Mucosa of gallbladder (tissue), 1 donor: ENCODE measurements around the gene SEMA3C. TPM values are rescaled to one million over a fixed set of nuclear protein-coding genes. Genes with fewer than 3 reads are reported as not detected.

Experiments used
- DNase-seq: peaks from one replicate; pipeline ENCODE4 v3.0.0-alpha.2; 2020; ENCODE audit warnings: low spot score
- total RNA-seq: library from RNA; stranded (reverse); gene quantifications from one replicate; pipeline ENCODE4 v1.2.1, GENCODE V29; 2021
- donor health status: DM: no; HTN: no; CAD: no.

Gene SEMA3C
- total RNA-seq, 1 donor from 2014 or later: 44.1 TPM

DNA sequence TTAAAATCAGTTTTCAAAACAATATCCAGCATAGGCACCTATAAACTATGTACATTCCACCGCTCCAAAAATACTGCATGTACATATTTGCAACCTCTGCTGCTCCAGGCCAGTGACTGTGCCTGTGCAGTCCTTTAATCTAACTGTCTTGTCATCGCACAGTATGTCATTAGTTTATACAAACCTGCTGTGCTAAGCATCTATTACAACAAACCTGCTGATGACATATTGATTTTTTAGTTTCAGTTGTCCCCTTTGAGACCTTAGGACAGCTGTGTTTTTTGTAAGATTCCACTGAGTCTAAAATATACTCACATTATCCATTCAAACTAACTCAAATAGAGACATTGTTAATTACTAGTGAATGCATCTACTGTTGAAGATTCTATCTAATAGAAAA, 33.1 kb downstream of the SEMA3C start:
- no peak for DNase-seq

DNA sequence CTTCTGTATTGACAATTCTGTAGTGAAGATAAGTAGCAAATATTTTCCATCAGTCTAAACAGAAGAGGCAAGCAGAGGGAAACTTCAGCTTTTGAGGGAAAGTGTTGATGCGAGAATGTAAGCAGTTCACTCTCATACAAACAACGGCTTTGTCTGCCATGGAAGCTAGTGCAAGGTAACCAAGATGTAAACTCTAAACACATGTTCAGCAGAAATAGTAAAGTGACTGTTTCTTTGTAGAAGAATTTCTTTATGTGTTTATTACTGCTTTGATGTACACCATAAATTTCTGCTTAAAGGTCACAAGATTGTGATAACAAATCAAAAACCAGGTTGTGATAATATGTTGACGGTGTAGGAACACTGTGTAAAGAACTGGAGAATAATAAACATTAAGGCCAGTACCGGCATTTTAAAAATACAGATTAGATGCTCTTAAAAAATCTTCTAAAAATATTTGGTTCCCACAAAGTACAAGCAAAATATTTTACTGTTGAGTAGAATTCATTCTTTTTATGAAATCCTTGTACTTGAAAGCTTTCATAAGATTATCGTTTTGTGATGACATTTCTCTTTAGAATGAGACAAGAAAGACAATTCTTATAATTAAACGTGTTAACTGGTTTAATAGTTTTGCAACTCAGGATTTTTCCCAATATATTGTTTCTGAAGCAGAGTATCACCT, 34.2 kb downstream of the SEMA3C start:
- no peak for DNase-seq

DNA sequence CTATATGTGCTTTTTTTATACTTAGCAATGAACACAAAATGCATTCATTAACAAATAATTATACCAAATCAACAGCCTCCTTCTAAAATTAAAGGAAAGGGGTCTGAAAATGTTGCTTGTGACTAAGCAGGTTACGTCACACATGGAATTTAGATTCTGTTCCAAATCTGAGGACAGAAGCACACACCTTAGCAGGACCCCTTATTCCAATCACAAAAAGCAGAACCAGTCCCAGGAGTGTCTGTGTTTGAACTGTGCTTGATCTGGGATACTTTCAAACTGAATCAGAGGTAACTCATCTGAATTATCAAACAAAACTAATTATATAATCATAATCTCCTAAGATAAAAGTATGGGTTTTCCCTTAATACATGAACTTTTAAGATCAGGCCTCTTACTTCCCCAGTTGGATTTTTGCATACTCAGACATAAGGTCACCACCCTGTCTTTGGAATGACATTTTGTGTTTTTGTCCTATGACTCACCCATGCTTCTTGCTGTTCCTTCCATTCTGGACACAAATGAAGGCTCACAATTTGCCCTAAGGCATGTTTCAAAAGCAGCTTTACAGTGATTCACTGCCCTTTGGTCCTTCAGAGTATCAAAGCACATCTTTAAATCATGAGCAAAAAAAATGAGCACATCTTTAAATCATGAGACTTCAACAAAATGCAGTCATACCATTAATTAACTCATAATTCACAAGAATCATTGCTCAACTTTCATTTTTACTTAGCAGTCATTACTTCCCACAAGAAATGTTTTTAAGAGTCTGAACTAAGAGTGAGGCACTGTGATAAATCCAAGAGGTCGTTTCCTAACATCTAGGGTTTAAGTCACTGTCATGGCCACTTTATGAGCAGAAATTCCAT, 35.5 kb downstream of the SEMA3C start:
- DNase-seq: no peak

DNA sequence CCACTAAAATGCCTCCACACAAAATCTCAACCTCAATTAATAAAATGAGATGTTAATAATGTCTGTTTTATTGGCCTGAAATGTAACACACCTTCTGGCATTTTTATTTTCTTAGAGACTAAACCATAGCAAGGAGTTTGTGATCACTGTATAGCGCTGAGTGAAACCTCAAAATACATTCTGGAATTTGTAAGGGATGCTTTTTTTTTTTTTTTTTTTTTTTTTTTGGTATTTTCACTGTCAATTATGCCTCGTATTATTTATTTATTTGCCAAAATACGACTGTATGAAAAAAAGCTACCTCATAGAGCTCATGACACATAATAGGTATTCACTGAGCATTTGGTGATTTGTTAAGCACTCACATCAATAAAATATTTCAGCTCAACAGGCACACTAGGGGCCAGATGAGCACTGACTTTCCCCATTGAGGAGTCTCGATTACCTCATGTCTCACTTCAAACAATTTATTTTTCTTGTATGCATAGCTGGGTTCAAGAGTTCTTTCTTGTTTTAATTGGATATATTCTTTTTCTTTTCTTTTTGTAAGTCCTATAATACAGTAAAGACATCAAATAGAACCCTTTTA, 36.5 kb downstream of the SEMA3C start:
- DNase-seq: no peak

DNA sequence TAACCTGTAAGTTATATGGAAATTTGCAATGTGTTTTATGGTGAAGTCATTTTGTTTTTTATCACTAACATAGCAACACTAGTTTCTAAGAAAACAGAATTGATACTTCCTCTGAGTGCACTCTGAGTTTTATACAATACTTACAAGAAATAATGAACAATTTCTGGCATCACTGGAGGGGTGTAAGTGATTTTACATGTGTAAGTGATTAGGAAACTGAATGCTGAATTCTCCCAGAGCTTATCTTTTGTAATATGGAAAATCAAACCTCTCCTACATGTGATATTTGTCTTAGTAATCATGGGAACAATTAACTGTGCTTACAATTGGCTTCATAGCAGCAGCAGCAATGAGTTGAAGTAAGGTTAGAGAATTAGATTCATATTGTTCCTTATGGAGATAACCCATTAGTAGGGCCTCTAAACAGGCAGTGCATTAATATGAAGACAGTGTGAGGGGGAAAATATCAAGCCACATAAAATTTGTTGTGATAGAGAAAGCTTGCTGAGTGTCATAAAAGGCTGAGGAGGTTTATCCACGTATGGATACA, 37.4 kb downstream of the SEMA3C start:
- DNase-seq: no peak

DNA sequence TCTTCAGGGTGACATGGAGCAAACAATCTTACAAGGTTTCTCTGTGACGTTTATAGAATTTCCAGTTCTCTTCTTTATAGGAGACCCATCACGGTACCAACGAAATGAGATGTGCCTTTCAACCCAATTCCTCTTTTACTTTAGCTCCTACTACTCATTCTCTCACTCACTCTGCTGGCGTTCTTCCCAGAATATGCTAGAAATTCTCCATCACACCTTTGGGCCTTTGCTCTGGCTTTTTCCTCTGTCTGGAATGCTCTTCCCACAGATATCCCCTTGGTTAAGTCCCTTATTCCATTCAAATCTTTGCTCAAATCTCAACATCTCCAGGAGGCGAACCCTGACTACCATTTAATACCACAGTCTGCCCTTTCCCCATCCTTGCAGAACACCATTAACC, 39.0 kb downstream of the SEMA3C start:
- no peak for DNase-seq

DNA sequence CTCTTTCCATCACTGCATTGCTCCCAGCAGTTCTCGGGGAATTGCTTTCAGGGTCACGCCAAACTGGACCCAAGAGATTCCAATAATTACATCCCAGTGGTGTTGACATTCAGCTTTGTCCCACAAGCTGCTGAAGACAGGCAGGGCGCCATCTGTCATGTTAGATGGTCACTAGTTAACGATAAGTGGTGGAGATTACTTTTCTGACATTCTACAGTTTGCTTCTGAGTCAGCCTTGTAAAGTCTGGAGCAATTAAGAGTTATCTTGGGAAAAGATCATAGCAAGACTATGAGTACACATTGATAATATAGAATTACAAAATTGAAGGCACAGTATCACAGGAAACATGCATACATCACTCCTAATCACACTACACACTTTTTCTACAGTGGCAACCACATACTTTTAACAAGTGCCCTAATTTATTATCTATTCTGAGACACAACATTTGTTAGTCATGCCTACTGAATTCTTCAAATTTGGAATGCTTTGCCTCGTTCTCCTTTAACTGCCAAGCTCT, 41.9 kb downstream of the SEMA3C start:
- no peak for DNase-seq

DNA sequence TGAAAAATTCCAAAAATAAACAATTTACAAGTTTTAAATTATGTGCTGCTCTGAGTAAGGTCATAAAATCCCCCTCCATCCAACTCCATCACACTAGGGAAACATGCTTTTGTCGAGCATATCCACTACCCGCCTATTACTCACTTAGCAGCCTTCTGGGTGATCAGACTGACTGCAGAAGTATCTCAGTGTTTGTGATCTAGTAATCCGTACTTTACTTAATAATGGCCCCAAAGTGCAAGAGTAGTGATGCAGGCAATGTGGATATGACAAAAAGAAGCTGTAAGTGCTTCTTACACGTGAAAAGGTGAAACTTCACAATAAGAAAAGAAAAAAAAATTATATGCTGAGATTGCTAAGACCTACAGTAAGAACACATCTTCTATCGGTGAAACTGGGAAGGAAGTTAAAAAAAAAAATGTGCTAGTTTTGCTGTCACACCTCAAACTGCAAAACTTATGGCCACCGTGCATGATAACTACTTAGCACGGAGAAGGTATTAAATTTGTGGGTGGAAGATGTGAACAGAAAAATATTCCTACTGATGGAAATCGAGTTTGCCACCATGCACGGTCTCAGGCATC, 43.2 kb downstream of the SEMA3C start:
- no peak for DNase-seq

DNA sequence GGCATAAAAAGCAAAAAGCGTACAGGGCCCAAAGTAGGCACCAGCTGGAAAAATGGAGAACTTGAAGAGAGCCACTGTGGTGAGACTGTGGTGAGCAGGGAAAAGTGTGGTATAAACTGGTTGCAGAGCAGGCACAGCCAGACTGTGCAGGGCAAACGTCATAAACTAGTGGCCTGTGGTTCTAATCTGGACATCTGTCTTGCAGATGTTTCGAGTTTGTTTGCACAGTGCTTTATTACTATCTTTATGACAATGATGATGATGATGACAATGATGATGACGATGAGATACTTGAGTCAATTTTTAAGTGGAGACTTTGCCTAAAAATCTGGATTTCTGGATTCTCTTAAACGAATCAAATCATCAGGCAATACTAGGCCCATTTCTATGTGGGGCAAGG, 45.7 kb downstream of the SEMA3C start:
- DNase-seq: no peak

DNA sequence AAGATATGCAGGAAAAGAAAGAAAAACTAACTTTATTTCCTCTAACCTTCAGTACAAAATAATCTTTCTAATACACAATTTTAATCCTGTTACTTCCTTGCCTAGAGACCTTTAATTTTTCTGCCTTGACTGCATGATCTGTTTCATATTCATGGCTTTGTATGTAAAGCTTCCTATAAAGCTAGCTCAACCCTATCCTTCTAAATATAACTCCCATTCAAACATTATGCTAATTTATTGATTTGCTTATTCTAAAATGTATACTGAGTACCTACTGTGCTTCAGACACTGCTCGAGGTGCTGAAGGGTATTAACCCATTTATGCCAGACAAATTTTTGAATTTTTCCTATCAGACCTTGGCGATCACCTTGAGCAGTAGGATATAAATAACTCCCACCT, 47.6 kb downstream of the SEMA3C start:
- no peak for DNase-seq

DNA sequence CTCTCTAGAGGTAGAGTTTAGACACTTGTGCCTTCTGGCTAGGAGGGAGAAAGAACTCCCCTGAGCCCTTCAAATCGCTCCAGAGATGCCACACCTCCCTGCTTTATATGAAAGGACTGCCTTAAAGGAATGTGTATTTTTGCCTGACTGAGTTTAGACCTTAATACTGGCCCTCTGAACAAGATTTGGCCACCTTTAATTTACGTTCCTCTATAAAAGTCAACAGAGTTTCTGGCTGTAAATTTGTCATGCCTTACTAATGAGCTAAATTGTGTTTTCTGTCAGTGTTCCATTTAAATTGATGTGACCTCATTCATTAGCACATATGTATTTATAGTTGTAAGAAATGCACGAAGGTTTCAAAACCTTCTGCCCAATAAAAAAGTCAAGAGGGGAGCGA, 48.0 kb downstream of the SEMA3C start:
- no peak for DNase-seq

DNA sequence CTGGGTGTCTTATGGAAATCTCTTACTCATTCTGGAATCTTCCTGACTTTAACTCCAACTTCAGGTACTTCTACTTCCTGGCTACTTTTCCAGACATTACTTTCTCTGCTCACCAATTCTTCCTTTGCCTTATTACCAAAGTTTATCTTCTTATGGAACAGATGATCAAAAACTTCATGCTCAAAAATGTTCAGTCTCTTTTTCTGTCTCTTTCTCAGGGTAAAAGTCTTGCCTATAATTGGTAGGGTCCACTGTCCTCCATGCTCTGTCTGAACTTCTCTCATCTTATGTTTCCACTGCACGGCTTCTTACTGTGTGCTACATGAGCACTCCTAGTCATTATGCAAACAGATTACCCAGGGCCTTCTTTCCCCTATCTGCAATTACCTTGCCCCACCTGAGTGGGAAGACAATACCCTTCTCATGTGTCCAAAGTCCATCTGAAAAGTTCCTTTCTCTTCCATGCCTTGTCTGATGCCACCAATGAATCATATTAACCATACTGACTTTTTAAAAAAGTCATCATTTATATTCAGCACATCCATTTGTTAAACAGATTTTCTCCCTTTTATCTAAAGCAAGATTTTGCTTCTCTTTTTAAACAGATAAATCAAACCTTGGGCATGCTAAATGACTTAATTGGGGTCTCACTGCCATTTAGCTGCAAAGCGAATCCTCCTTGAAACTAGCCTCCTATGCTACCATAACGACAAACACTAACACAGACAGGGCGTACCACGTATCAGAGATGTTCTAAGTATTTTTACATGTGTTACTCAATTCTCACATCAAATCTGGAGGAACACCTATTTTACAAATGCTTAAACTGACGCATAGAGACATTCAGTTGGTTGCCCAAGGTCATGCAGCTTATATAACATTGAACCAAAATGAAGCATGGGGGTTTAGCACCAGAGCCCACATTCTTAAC, 48.8 kb downstream of the SEMA3C start:
- DNase-seq: peak; percentile 54

DNA sequence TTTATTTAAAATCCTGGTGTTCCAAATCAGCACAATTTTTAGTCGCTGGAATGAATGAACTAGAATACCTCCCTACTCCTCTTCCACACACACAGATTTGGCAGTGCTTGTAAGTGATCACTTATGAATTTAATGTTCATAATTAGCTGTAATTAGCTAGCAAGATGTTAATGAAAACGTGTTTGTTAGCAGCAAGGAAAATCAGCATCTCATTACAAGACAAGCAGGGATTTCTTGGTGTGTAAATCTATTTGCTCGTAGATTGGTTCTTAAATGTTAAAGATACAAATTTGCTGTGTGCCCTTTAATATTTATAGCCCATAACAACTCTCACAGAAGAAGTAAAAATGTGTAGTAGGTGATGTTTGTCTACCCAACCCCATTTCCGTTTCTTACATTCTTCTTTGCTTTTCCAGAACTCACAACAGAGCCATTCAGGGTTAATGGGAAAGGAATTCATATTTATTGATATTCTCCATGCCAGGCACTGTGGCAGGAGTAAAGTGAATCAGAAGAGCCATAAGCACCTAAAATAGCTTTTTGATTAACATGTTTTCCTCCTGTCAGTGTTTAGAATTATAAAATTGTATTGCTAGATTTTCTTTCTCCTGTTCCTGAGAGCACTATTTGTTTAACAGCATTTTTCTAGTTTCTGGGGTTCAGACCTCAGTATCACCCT, 49.6 kb downstream of the SEMA3C start:
- DNase-seq: no peak

DNA sequence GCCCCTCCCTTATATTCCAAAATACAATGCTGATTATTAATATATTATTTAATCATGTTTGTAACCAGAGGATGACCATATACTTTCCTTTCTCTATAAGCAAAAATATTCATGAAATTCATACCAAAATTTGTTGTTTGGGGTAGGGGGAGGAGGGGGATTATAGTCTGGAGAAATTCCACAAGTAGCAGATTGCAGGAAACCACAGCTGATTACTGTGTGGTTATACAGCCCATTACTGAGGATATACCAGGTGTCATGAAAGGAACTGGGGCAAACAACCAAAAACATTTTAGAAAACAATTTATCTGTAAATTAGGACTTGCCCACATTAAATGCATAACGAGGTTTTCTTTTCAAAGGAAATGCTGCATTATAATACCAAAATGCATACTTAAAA, 50.3 kb downstream of the SEMA3C start:
- no peak for DNase-seq

DNA sequence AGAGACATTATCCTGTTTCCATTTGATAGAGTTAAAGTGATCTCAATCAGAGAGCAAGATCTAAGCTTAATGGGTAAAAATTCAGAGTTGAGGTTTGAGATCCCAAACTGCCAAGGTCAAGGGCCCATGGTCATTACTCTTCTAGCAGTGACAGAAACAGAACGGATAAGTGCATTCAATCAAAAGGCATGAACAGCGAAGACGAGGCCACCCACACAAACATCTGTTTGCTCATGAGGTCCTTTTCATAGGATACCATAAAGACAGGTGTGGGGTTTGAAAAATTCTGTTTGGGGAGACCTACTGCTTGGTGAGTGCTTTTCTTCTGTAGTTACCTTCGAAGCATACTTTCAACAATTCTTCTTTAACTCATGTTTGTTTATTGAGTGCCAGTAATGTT, 58.3 kb downstream of the SEMA3C start:
- DNase-seq: no peak

DNA sequence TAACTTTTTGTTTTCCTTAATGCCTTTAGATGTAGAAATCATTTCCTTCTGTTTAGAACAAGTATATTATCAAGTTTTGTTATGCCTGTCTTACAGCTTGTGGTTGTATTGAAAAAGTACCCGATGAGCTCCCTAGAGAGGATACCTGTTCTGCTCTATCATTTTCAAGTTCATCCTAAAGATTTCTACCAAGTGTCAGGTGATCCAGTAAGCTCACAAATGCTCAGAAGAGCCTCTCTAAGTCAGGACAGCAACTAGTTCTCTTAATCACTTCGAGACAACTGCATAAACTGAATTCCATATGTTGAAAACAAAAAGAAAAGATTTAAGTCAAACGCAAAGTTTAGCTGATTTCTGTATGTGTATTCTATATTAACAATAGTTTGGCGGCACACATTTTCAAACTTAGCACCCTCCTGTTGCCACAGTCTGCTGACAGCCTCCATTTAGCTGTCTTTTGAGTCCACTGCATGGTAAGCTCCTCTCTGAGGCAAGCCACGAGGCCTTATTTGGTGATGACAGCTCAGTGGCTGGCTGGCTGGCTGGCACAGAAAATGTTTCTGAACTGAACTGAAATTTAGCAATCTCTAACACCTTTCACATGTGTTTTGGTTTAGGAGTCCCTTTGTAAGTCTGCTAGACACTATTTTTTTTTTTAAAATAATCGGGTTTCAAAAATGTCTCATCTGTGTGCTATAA, 59.4 kb downstream of the SEMA3C start:
- DNase-seq: peak; percentile 15

DNA sequence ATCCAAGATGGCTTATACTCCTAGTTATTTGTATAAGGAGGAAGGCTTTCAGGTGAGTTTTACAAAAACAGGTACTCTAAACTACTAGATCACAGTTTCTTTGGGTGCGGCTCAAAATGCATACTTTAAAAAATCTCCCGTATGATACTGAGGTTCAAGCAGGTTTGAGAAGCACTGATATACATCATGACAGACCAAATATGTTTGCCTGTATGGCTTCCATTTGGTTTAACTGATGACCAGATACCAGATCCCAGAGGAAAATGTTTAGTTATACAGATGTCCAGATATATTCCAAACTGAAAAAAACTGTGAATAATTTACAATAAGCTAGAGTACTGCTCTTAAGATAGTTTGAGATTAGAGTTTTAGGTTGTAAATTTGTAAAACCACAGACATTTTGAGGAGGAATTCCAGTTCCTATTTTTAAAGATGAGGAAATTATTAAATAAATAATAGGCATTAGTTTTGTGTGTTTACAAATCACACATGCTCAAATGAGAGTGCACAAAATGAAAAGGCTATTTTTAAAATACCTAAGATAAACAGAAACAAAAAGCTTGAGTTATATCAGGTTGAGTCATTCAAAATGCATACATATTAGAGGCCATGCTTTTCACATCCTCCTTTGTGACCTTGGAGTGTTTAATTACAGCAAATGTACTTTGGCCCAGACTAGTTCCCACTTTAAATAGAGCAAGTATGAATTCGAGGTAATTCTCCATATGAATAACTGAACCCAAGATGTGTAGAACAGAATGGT, 60.5 kb downstream of the SEMA3C start:
- DNase-seq: no peak

DNA sequence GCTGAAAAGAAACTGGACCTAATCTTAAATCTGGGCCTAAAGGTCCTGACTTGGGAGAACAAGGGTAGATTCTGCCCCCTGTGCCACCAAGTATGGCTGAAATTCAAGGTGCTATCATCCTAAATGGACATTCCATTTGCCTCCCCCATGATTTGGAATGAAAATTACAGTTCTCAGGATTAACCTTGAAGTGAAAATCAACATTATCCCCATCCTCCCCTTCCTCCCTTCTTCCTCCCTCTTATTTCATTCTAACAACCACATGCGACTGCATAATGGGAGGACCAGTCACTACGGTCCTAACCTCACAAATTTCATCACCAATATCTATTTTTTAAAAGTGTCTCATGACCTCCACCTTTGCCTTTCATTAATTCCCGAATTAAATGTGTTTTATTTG, 62.1 kb downstream of the SEMA3C start:
- no peak for DNase-seq

DNA sequence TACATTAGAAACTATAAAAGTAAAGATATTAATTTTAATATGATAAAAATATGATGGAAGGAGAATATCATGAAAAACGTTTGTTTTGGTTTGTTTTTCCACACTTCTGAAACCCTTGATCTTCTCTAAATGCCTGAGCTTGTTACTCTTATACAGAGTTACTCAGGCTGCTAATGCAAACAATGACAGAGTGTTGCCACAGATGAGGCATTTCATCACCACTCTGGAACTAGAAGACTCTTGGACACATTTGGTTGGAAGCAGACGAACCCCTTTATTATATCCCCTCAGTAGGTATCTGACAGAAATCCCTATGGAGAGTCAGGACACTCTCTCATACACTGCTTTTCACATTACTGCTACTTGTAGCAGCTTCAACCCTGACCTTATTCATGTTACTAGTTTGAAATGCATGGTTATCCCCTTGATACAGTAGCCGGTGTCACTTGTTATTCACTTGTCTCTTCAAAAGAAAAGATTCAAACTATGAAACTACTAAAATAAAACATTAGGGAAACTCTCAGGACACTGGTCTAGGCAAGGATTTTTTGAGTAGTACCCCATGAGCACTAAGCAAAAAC, 66.9 kb downstream of the SEMA3C start:
- DNase-seq: no peak
